Astrocyte (in vitro differentiated cells and primary cell): ENCODE results near the gene GALNT3.

Source experiments
- EZH2 ChIP-seq: IDR thresholded peaks from 2 replicates; pipeline ENCODE4 v1.6.1; 2012; ENCODE audit warnings: mild to moderate bottlenecking, low read length, inconsistent platforms; ENCODE audit not compliant: insufficient read depth
- TF ChIP-seq, protein P1 (sequence below): IDR thresholded peaks from 2 replicates; pipeline ENCODE4 v1.5.1; 2011; ENCODE audit warnings: low read depth, mild to moderate bottlenecking, inconsistent platforms, low read length, moderate library complexity; ENCODE audit not compliant: insufficient read depth

DNA sequence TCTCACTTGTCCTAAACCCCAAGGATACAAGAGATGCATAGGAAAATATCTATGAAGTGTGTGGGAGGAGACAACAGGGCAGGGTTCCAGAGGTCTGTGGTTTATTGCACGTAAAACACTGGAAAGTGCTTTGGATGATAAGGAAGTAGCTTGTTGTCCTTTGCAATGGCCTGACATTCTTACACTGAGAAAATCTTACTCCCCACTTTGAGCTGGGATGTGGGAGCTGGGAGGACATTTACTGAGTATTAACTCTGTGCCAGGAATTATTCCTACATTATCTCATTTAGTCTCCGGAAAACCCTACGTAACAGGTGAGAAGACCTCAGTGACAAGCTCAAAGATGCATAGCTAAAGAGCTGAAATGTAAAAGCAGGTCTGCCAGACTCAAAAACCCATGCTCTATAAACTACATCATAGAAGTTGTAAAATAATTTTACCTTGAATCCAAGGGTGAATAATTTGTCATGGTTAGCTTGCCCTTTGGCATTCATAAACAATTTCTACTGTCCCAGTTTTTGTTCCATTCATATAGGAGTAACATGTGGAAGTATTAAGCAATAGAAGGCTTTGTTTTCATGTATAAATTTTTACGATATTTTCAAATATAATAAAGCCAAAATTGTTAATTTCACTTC, 9.2 kb upstream of the GALNT3 start:
- TF ChIP-seq, protein P1, sequence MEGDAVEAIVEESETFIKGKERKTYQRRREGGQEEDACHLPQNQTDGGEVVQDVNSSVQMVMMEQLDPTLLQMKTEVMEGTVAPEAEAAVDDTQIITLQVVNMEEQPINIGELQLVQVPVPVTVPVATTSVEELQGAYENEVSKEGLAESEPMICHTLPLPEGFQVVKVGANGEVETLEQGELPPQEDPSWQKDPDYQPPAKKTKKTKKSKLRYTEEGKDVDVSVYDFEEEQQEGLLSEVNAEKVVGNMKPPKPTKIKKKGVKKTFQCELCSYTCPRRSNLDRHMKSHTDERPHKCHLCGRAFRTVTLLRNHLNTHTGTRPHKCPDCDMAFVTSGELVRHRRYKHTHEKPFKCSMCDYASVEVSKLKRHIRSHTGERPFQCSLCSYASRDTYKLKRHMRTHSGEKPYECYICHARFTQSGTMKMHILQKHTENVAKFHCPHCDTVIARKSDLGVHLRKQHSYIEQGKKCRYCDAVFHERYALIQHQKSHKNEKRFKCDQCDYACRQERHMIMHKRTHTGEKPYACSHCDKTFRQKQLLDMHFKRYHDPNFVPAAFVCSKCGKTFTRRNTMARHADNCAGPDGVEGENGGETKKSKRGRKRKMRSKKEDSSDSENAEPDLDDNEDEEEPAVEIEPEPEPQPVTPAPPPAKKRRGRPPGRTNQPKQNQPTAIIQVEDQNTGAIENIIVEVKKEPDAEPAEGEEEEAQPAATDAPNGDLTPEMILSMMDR: no peak
- TF ChIP-seq EZH2: no peak
